HG02884 (cell line): ENCODE measurements around the gene CLMN.
"Not testable (repeated sequence)": the region's sequence is repeated elsewhere in the genome, so short reads cannot be mapped to it uniquely, and the experiment has no call there.

ENCODE experiments used
- ATAC-seq: cut with Tn5 transposase; IDR thresholded peaks from one replicate; pipeline ENCODE4 v1.9.1; 2021; ENCODE audit warnings: mild to moderate bottlenecking, moderate library complexity; ENCODE audit not compliant: unreplicated experiment

CLMN gene

DNA sequence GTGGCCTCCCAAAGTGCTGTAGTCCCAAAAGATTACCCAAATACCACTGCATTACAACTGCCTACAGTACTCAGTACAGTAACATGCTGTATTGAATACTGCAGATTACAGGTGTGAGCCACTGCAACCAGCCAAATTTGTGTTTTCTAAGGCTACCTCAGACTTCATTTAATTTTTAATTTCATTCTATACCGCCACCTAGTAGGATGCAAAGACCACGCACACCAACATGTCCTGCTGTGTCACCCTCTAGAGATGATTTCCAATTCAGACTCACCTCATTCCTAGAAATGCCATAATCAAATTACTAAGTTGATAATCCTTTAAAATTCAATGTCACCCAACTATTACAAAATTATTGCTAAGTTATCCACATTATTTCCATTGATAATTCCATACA lies 177.5 kb downstream of the CLMN start:
- no peak for ATAC-seq

DNA sequence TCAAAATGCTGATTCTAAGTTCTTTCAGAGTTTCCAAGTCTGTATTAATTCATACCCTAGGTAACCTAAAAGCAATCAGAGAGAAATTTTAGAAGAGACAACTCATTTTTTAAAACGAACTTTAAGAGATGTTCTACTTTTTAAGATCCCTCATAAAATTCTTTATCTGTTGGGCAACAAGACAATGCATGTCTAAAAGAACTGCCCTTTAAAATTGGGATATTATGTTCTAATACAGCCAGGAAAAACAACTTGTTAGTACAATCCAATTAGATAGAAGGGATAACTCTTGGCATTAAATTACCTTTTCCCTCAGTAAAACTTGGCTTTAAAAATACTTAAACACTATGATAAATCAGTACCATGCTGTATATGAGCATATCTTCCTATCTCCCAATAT lies 178.0 kb downstream of the CLMN start:
- no peak for ATAC-seq

DNA sequence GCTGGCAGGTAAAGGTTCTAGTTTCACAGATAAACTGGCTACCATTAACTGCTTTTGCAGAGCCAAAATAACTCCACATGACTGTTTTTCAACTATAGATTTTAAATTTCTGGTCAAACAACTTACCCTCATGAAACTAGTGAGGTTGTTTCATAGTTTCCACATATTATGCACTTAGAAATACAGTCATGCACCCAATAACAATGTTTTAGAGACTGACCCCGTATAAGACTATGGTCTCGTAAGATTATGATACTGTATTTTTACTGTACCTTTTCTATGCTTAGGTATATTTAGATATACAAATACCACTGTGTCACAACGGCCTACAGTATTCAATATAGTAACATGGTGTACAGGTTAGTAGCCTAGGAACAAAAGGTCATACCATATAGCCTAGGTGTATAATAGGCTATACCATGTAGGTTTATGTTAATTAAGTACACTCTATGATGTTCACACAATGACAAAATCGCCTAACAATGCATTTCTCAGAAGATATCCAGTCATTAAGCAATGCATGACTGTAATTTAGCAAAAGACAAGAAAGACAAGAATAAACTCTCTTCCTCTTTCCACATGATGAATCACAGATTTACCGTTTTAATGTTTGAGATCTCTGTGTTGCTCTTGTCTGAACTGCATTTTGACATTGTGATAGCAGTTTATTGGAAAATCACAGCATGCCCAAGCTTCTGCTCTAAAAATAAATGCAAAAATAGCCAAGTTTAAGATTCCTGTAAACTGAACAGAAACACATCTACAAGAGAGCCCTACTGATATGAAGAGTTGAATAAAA lies 179.4 kb downstream of the CLMN start:
- no peak for ATAC-seq

DNA sequence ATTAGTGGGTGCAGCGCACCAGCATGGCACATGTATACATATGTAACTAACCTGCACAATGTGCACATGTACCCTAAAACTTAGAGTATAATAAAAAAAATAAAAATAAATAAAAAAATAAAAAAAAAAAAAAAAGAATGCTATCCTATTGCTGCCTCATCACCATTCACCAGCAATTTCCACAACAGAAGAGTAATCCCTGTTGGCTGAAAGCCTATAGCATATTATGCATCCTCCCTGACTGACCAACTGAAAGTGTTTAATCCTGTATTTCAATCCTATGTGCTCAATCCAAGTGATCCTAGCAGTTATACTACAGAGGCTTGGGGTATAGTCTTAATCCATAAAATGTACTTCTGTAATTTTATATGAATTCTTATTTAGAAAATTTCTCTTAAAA lies 180.8 kb downstream of the CLMN start:
- ATAC-seq, result no peak

DNA sequence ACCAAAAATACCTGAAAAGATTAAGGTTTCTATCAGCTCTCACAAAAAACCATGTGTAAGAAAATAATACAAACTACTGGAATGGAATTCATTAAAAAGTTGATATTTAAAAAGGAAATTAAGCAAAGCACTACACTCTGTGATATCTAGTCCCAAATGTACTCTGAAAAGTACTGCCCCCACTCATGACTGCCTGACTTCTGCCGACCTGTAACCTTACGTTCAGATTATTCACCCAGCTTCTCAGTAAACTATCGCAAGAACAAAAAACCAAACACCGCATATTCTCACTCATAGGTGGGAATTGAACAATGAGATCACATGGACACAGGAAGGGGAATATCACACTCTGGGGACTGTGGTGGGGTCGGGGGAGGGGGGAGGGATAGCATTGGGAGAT lies 181.3 kb downstream of the CLMN start:
- ATAC-seq, result not testable (repeated sequence)

DNA sequence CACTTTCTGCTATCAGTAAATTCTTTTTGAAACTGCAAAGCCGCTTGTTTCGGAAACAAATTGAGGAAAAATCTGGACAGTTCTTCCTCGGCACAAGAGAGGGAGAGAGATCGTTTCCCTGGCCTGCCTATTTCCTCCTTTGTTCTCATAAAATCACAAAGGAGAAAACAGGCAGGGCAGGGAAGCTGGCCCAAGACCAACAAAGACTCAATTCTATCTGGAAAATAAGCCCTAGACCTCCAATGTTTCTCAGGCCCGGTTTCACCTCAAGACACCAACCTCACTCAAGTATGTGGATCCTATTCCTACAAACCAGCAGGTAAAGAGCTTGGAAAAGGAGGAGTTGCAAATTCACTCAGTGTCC lies 181.9 kb downstream of the CLMN start:
- no peak for ATAC-seq

DNA sequence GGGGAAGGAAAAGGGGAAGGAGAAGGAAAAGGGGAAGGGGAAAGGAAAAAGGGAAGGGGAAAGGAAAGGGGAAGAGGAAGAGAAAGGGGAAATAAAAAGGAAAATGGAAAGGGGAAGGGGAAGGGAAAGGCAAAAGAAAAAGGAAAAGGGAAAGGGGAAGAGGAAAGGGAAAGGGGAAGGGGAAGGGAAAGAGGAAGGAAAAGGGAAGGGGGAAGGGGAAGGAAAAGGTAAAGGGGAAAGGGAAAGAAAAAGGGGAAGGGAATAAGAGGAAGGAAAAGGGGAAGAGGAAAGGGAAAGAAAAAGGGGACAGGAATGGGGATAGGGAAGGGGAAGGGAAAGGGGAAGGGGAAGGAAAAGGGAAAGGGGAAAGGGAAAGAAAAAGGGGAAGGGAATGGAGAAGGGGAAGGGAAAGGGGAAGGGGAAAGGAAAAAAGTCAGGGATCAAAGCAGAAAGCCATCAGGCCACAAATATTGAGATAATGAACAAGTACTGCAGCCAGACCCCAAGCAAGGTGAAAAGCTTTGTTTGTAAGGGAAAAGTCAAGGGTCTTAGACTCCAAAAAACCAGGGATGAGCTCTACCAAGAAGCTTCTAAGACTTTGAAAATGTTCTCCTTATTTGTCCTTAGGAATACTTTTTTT lies 182.4 kb downstream of the CLMN start:
- no peak for ATAC-seq

DNA sequence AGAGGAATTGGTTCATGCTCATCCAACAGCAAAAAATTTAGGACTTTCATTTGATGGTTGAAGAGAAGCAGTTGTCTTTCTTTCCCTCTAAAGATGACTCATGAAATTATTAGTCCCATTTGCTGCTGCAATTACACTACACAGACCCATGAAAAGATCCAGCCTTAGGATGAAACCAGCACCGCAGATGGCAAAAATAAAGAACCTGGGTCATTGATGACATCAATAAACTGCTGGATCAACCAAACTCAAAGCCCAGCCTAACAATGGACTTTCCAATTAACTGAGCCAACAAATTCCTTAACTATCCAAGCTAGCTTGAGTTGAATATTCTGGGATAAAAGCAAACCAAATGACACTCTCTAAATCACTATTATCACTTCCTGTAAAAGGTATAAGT lies 183.1 kb downstream of the CLMN start:
- no peak for ATAC-seq

DNA sequence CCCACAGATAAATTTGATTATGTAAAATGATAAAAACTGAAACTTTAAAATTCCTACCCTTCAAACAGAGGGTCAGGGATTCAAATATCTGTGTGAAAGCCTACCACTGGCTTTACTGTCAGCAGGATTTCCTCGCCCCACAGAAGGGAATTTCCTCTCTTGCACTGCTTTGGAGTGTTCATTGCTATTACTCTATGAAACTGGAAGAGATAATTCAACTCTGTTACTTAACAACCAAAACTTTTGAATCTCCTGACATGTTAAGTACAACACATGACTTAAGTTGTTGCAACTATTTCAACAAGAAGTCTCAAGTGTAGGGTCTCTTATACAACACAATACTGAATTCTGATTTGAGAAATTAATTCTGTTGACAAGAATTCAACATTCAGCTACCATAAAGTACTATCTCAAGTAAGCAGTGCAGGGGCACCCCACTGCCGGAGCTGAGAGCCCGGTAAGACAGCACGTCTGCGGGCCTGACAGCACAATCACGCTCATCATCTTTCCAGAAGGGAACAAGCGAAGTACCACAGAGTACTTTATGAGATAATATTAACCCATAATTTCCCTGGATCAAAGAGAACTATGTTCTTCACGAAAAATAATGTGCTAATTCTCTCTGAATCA lies 185.3 kb downstream of the CLMN start:
- ATAC-seq, result no peak

DNA sequence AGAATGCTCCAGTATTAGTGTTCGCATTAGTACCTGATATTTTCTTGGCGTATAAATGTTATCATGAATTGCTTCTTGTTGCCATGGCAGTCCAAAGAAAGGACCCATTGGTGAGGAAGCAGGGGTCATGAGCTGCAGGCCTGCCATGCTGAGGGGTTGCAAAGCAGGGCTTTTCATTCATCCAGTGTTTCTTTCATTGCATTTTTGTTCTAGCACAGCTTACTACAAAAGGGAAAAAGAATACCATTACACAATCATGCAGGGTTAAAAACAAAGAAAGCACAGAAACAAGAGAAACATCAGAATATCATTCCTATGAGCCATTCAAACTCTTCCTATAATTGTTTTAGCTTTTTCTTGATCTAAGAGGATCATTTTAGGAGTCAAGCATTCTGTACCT lies 186.4 kb downstream of the CLMN start:
- no peak for ATAC-seq

DNA sequence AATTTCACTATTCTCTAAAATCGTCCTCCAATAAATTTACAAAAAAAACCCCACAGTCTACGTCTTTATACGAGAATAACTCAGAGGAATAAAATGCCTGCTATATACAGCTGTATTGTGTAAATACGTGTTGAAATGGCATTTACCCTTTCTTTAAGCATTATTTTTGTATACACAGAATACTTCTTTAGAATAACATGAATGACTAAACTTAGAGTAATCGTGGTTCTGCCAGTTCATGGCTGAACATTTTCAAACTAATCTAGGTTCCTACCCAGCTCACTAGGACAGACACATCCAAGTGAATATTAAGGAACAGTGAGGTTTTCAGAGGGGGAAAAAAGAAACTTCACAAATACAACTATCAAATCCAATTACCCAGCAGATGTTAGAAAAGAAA lies 186.9 kb downstream of the CLMN start:
- no peak for ATAC-seq
